NCI-H460 (cell line): Measurements from ENCODE around the gene COX14. TPM values are rescaled to one million over a fixed set of nuclear protein-coding genes. Genes with fewer than 3 reads are reported as not detected.
A peak's percentile ranks its signal among the peaks of the same experiment; 100 is the strongest.
"Not testable (repeated sequence)": the region's sequence is repeated elsewhere in the genome, so short reads cannot be mapped to it uniquely, and the experiment has no call there.

ENCODE experiments used
- DNase-seq: peaks from one replicate; pipeline ENCODE4 v3.0.0-alpha.2; 2016; ENCODE audit warnings: low read depth; ENCODE audit errors: extremely low read depth
- total RNA-seq: library from RNA; depleted of rRNA; stranded (reverse); fragments of >200 nt; shearing (Covaris generic); gene quantifications from 2 replicates; pipeline ENCODE4 v1.2.3, GENCODE V29; 2014; rRNA removed

The COX14 gene
- total RNA-seq, 1 experiment from 2014 or later, result 40.8 TPM

GRCh38 chr12:50151047-50151687 lies 39.1 kb downstream of the COX14 start:
- no peak for DNase-seq

DNA sequence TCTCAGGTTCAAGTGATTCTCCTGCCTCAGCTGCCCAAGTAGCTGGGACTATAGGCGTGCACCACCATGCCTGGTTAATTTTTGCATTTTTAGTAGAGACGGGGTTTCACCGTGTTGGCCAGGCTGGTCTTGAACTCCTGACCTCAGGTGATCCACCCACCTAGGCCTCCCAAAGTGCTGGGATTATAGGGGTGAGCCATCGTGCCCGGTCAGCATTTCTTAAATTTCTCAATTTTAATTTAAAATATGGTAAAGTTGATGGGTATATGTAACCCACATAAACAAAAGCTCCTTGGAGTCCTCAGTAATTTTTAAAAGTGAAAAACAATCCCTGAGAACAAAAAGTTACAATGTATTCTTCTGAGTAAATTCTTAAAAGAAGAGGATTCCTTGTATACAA lies 42.9 kb downstream of the COX14 start:
- DNase-seq, result not testable (repeated sequence)

- DNase-seq, result no peak
Measured at GRCh38 chr12:50156641-50157040, 44.6 kb downstream of the COX14 start.

GRCh38 chr12:50157259-50157658 lies 45.2 kb downstream of the COX14 start:
- no peak for DNase-seq

GRCh38 chr12:50160643-50161042 lies 48.6 kb downstream of the COX14 start:
- DNase-seq, result no peak

DNA sequence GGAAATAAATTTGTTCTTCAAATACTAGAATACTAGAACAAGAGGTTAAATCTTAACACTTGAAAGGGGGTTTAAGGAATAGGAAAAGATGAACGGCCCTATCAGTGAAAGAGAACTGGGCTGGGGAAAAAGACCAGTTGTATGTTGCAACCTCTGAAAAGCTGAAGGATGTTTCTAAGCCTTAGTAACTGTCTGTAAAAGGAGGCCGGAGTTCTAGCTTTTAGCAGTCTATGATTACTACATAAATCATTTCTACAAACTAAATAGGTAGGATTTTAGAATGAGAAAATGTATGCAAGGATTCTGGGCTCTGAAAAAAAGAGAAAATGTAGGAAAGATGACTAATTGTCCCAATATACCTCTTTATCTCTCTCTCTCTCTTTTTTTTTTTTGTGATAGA lies 50.2 kb downstream of the COX14 start:
- no peak for DNase-seq

- no peak for DNase-seq
Measured at GRCh38 chr12:50164963-50165362, 52.9 kb downstream of the COX14 start.

- no peak for DNase-seq
Measured at GRCh38 chr12:50166799-50167048, 54.7 kb downstream of the COX14 start.

DNA sequence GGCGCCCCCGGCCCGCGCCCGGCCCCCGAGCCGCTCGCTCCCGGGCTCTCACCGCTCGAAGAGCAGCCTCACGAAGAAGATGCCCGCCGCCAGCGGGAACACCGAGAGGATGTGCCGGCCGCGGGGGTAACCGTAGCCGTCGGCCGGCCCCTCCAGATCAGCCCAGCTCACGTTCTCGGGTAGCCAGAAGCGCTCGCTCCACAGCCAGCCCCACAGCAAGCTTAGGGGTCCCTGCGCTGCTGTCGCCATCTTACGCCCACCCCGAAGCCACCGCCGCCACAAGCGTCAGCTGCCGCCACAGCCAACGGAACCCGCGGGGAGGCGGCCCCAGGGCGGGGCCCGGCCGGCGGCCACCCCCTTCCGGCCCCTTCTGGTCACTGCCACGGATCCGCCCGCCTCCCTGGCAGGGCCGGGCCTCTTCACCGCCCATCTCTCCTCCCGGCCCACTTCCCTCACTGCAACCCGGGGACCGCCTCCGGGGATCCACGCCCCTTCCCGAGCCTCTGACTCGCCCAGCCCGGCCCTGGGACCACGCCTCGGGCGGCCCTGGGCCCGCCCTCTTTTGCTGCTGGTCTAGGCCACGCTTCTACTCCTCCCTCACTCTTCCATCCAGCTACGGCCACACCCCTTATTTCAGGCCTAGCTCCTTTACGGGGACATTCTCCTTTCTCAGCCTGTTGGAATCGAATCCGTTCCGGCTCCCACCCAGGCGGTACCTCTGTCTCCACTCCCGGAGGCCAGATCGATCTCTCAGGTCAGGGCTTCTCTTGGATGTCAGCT lies 55.2 kb downstream of the COX14 start, which contains the start of gene CERS5:
Gene CERS5, minus strand, starts transcription at position 321 of the 780 bp plus-strand sequence. Its CDS starts 72 bp downstream, at position 249.
- peak; percentile 98 for DNase-seq

Other genes starting within 250 kb of the COX14 start
- gene FAIM2, start 208.3 kb upstream of the COX14 start, total RNA-seq, result 0.06 and 0.45 TPM in 2 replicates
- not detected in 2 replicates for gene AQP2, start 161.5 kb upstream of the COX14 start, total RNA-seq
- not detected in 2 replicates for gene AQP5, start 150.4 kb upstream of the COX14 start, total RNA-seq
- 0.17 and 0.32 TPM in 2 replicates for gene AQP6, start 139.3 kb upstream of the COX14 start, total RNA-seq
- gene RACGAP1, start 86.7 kb upstream of the COX14 start, total RNA-seq, result 77.2 and 90.6 TPM in 2 replicates
- 4.7 and 6.0 TPM in 2 replicates for gene ASIC1, start 54.6 kb upstream of the COX14 start, total RNA-seq
- gene SMARCD1, start 26.9 kb upstream of the COX14 start, total RNA-seq, result 70.4 and 77.0 TPM in 2 replicates
- gene GPD1, start 8.2 kb upstream of the COX14 start, total RNA-seq, result 0.07 TPM in 1 of 2 replicates, not detected in the other
- gene CERS5, start 55.1 kb downstream of the COX14 start, total RNA-seq, result 29.8 and 35.7 TPM in 2 replicates
- gene LIMA1, start 171.3 kb downstream of the COX14 start, total RNA-seq, result 39.3 and 40.9 TPM in 2 replicates